ENCODE results near the gene TMEM145.

GRCh38 chr19:42276284-42276683 is 36.8 kb upstream of the TMEM145 start:
- TF ChIP-seq CTCF (IDR thresholded peaks at IDR 0.05; ENCODE audit: low read length) (no peak), EZH2 (IDR thresholded peaks at IDR 0.05; ENCODE audit: borderline replicate concordance, low read length) (no peak)

Measured in OCI-LY1 (cell line).